ENCODE data around the gene RAB26.
A peak's percentile ranks its signal among the peaks of the same experiment; 100 is the strongest.
"Not testable (repeated sequence)": the region's sequence is repeated elsewhere in the genome, so short reads cannot be mapped to it uniquely, and the experiment has no call there.

The RAB26 gene

DNA sequence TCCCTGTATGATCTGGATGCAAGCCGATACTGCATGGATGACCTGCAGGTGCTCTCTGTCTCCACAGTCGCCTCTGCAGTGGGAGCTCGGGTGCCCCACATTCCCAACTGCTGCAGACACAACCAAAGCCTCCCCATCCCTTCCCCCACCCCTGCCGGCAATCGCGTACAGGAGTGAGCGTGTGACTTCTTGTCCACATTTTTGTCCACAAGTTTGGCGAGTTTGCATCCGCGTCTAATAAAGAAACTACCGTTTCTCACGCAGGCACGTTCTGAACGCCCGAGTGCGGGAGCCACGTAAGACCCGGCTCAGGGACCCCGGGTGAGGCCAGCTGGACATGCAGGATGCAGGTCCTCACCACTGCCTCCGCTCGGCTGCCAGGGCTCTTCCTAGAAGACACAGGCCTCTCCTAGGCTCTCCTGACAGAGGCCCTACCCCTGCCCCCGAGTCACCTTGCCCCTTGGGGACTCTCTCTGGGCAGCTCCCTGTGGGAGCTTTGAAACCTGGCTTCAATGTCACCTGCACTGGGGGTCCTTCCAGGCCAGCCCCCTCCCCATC is 18.5 kb upstream of the RAB26 start:
- peaks cover 10% of the 10 kb centered on the region for H3K4me1 ChIP-seq (ENCODE audit: insufficient read depth, low read length, severe bottlenecking)
- H3K4me2 ChIP-seq (ENCODE audit: low read length); H3K27me3 ChIP-seq (ENCODE audit: insufficient read depth, low read length); H3F3A ChIP-seq (ENCODE audit: insufficient read depth, low read length); H3K79me2 ChIP-seq (ENCODE audit: insufficient read depth, low read length); H3K4me3 ChIP-seq (ENCODE audit: low read depth, low read length, poor library complexity, severe bottlenecking); H3K9me2 ChIP-seq (ENCODE audit: low read depth, low read length); H3K9ac ChIP-seq (ENCODE audit: low read length); H2AFZ ChIP-seq (ENCODE audit: low read length); H3K9me3 ChIP-seq (ENCODE audit: low read length); H3K27ac ChIP-seq (ENCODE audit: low read depth, low read length, poor library complexity, severe bottlenecking); H3K36me3 ChIP-seq (ENCODE audit: insufficient read depth, low read length); H4K20me1 ChIP-seq (ENCODE audit: insufficient read depth, low read length): not testable (repeated sequence)

DNA sequence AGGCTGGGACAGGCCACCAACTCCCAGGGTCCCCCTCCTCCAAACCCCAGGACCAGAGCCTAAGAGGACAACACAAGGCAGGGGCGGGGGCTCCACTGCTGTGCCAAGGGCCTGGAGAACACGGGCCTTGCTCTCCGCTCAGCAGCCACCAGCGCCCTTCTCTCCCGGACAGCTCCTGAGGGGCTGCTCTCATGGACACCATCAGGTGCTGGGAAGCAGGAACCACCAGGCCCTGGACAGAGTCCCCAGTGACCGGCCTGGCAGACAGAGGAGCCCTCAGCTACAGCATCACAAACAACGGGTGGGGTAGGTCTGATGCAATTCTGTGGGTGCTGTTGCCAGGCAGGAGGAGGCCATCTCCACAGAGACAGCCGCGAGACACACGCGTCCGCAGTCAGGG is 14.6 kb upstream of the RAB26 start:
- H3K9me2 ChIP-seq (ENCODE audit: low read depth, low read length); H3K4me1 ChIP-seq (ENCODE audit: insufficient read depth, low read length, severe bottlenecking); H3K4me2 ChIP-seq (ENCODE audit: low read length); H2AFZ ChIP-seq (ENCODE audit: low read length); H3K9me3 ChIP-seq (ENCODE audit: low read length); H3K27me3 ChIP-seq (ENCODE audit: insufficient read depth, low read length); H3K36me3 ChIP-seq (ENCODE audit: insufficient read depth, low read length); H3K4me3 ChIP-seq (ENCODE audit: low read depth, low read length, poor library complexity, severe bottlenecking); H4K20me1 ChIP-seq (ENCODE audit: insufficient read depth, low read length); H3K9ac ChIP-seq (ENCODE audit: low read length); H3F3A ChIP-seq (ENCODE audit: insufficient read depth, low read length); H3K79me2 ChIP-seq (ENCODE audit: insufficient read depth, low read length); H3K27ac ChIP-seq (ENCODE audit: low read depth, low read length, poor library complexity, severe bottlenecking): not testable (repeated sequence)

GRCh38 chr16:2135071-2135470 is 13.4 kb upstream of the RAB26 start:
- H3K79me2 ChIP-seq (ENCODE audit: insufficient read depth, low read length); H3K9me2 ChIP-seq (ENCODE audit: low read depth, low read length); H3F3A ChIP-seq (ENCODE audit: insufficient read depth, low read length); H3K27me3 ChIP-seq (ENCODE audit: insufficient read depth, low read length); H3K4me1 ChIP-seq (ENCODE audit: insufficient read depth, low read length, severe bottlenecking); H2AFZ ChIP-seq (ENCODE audit: low read length); H4K20me1 ChIP-seq (ENCODE audit: insufficient read depth, low read length); H3K27ac ChIP-seq (ENCODE audit: low read depth, low read length, poor library complexity, severe bottlenecking); H3K9me3 ChIP-seq (ENCODE audit: low read length); H3K36me3 ChIP-seq (ENCODE audit: insufficient read depth, low read length): not testable (repeated sequence)
- H3K9ac ChIP-seq (ENCODE audit: low read length) = peak overlapping the region; percentile 47; the same call in 1 of the 2 replicates
- peak overlapping the region; percentile 57; the same call in 1 of the 2 replicates for H3K4me2 ChIP-seq (ENCODE audit: low read length)
- H3K4me3 ChIP-seq (ENCODE audit: low read depth, low read length, poor library complexity, severe bottlenecking) = peak overlapping the region; percentile 61

DNA sequence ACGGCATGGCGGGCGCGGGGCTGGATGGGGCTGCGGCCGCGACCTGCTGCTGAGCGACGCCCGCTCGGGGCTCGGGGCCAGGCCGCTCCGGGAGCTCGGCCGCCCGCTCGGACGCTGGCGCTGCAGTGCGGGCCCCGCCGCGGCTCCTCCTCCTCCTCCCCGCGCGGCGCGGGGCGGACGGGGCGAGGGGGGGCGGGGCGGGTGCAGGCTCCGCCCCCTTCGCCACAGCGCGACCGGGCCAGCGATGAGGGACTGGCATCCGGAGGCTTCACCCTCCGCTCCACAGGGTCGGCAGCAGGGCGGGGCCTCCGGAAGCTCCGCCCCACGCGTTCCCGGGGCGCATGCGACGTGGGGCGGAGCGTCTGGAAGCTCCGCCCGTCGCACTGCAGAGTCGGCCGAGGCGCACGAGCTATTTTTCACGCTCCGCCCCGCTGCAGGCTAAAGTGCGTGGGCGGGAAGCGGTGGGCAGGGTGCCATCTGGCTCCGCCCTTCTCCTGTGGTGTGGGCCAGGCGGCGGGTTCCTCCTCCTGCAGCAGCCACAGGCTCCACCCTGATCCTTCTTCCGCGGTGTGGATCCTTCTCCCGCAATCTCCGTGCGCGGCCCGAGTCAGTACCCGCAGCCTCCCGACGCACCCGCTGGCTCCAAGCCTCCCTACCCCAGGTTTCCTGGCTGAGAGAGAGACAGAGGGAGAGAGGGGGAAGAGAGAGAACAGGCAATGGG is 12.5 kb upstream of the RAB26 start, which contains the start of gene PKD1:
Gene PKD1, minus strand, starts transcription at position 129 of the 721 bp plus-strand sequence. CDS start 209 bp downstream, outside the sequence.
- H3K9me2 ChIP-seq (ENCODE audit: low read depth, low read length); H3F3A ChIP-seq (ENCODE audit: insufficient read depth, low read length); H2AFZ ChIP-seq (ENCODE audit: low read length); H3K79me2 ChIP-seq (ENCODE audit: insufficient read depth, low read length); H3K36me3 ChIP-seq (ENCODE audit: insufficient read depth, low read length); H3K4me1 ChIP-seq (ENCODE audit: insufficient read depth, low read length, severe bottlenecking); H3K9me3 ChIP-seq (ENCODE audit: low read length); H3K27me3 ChIP-seq (ENCODE audit: insufficient read depth, low read length); H4K20me1 ChIP-seq (ENCODE audit: insufficient read depth, low read length); H3K27ac ChIP-seq (ENCODE audit: low read depth, low read length, poor library complexity, severe bottlenecking): not testable (repeated sequence)
- H3K4me3 ChIP-seq (ENCODE audit: low read depth, low read length, poor library complexity, severe bottlenecking) = peak within 1 kb of the TSS; percentile 62
- H3K9ac ChIP-seq (ENCODE audit: low read length) = peak within 1 kb of the TSS; percentile 70
- H3K4me2 ChIP-seq (ENCODE audit: low read length) = peak within 1 kb of the TSS; percentile 83

DNA sequence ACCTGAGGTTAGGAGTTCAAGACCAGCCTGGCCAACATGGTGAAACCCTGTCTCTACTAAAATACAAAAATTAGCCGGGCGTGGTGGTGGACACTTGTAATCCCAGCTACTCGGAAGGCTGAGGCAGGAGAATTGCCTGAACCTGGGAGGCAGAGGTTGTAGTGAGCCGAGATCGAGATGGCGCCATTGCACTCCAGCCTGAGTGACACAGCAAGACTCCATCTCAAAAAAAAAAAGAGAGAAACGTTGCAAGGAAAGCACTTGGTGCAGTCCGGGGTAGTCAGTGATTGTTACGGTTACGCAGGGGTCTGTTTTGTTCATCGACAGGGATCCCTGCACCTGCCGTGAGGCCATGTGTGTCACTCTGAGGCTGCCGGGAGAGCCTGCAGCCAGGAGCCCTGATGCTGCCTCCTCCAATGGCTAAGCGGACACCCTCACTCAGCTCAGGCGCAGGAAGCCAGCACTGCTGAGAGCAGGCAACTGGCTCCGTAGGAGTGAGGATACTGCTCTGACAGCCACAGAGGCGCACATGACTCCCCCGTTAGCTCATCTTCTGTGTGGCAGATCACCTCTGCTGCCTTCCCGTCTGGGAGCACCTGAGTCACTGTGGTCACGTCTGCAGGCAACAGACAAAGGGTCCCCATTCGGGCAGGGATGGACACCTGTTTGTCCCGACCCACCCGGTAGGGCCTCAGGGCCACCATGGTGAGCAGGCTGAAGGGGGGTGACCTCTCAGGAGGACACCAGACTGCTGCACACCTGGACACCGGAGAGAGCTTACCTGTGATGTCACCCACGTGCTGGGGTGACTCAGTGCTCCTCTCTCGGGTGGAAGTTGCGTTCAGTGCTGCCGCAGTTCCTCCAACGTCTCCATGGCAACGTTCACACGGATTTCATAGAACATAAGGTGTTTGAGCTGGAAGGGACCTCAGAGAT is 5.2 kb upstream of the RAB26 start:
- Histone ChIP-seq H4K20me1 (ENCODE audit: insufficient read depth, low read length) (no peaks in the 10 kb centered on the region; the same call in 1 of the 2 replicates), H3F3A (ENCODE audit: insufficient read depth, low read length) (no peaks in the 10 kb centered on the region), H3K4me1 (ENCODE audit: insufficient read depth, low read length, severe bottlenecking) (no peaks in the 10 kb centered on the region), H3K4me3 (ENCODE audit: low read depth, low read length, poor library complexity, severe bottlenecking) (no peak overlapping the region), H3K27ac (ENCODE audit: low read depth, low read length, poor library complexity, severe bottlenecking) (no peak overlapping the region), H3K79me2 (ENCODE audit: insufficient read depth, low read length) (no peaks in the 10 kb centered on the region), H2AFZ (ENCODE audit: low read length) (no peak overlapping the region), H3K9me2 (ENCODE audit: low read depth, low read length) (no peaks in the 10 kb centered on the region), H3K9ac (ENCODE audit: low read length) (no peak overlapping the region), H3K4me2 (ENCODE audit: low read length) (no peak overlapping the region), H3K36me3 (ENCODE audit: insufficient read depth, low read length) (no peaks in the 10 kb centered on the region), H3K9me3 (ENCODE audit: low read length) (no peaks in the 10 kb centered on the region), H3K27me3 (ENCODE audit: insufficient read depth, low read length) (no peaks in the 10 kb centered on the region)
- no peak for TF ChIP-seq EZH2 (IDR thresholded peaks at IDR 0.05; ENCODE audit: borderline replicate concordance, low read length)
- TF ChIP-seq, protein P1, sequence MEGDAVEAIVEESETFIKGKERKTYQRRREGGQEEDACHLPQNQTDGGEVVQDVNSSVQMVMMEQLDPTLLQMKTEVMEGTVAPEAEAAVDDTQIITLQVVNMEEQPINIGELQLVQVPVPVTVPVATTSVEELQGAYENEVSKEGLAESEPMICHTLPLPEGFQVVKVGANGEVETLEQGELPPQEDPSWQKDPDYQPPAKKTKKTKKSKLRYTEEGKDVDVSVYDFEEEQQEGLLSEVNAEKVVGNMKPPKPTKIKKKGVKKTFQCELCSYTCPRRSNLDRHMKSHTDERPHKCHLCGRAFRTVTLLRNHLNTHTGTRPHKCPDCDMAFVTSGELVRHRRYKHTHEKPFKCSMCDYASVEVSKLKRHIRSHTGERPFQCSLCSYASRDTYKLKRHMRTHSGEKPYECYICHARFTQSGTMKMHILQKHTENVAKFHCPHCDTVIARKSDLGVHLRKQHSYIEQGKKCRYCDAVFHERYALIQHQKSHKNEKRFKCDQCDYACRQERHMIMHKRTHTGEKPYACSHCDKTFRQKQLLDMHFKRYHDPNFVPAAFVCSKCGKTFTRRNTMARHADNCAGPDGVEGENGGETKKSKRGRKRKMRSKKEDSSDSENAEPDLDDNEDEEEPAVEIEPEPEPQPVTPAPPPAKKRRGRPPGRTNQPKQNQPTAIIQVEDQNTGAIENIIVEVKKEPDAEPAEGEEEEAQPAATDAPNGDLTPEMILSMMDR (IDR thresholded peaks at IDR 0.05; ENCODE audit: low read length) = no peak

Measured in OCI-LY1 (cell line).